OCI-LY3 (cell line): Measurements from ENCODE around the gene ALDH3B2.

Source experiments
- EZH2phosphoT487 ChIP-seq: fragments of 200-600 bp; shearing (Covaris generic); IDR thresholded peaks from 2 replicates; pipeline ENCODE4 v1.6.1; 2018; ENCODE audit warnings: antibody characterized with exemption, mixed run types, low read depth
- TF ChIP-seq, protein P1 (sequence below): fragments of 200-600, 300-600 bp; sonication (generic); IDR thresholded peaks from 2 replicates; pipeline ENCODE4 v1.5.1; 2014; ENCODE audit warnings: antibody characterized with exemption, low read length, low read depth

DNA sequence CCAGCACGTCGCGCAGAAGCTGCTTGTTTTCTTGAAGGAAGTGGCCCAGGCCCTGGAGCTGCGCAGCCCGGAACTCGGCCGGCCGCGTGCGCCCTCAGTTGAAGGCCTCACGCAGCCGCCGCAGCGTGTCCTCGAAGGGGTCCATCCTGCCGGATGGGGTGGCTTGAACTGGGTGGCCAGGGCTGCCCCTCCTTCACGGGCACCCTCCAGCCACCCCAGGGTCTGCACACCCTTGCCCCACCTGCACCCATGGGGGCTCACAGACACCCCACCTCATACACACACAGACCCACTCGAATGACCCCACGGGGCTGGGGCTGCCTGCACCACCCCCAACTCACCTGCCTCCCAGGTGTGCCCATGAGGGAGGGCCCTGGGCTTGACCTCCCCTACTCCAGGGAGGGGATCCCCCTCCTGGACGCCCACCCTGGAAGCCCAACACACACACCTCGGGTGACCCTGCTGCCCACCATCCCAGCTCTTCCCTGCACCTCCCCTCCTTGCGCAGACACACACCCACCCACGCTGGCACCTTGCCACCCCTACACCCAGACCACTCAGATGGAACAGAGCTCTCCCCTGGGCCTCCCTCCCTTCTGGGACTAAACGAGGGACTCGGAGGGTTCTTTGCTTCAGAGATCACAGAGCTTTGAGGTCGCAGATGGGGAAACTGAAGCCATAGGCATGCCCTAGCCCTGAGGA is 6.8 kb downstream of the ALDH3B2 start:
- TF ChIP-seq, protein P1, sequence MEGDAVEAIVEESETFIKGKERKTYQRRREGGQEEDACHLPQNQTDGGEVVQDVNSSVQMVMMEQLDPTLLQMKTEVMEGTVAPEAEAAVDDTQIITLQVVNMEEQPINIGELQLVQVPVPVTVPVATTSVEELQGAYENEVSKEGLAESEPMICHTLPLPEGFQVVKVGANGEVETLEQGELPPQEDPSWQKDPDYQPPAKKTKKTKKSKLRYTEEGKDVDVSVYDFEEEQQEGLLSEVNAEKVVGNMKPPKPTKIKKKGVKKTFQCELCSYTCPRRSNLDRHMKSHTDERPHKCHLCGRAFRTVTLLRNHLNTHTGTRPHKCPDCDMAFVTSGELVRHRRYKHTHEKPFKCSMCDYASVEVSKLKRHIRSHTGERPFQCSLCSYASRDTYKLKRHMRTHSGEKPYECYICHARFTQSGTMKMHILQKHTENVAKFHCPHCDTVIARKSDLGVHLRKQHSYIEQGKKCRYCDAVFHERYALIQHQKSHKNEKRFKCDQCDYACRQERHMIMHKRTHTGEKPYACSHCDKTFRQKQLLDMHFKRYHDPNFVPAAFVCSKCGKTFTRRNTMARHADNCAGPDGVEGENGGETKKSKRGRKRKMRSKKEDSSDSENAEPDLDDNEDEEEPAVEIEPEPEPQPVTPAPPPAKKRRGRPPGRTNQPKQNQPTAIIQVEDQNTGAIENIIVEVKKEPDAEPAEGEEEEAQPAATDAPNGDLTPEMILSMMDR, result no peak
- TF ChIP-seq EZH2phosphoT487, result no peak
